NB4 (cell line): ENCODE data around the gene CHIA.

Experiments used
- DNase-seq: peaks from one replicate; pipeline ENCODE4 v3.0.0; 2010; ENCODE audit warnings: low read depth
- H3K4me3 ChIP-seq: one replicate; pipeline ENCODE4 v1.5.1; 2011; ENCODE audit warnings: mild to moderate bottlenecking, low read depth, low read length, moderate library complexity
- MYC ChIP-seq: IDR thresholded peaks from 2 replicates; pipeline ENCODE4 v1.6.1; 2011; ENCODE audit warnings: low read depth, low read length
- POLR2A ChIP-seq: IDR thresholded peaks from 2 replicates; pipeline ENCODE4 v1.6.1; 2011; ENCODE audit warnings: mild to moderate bottlenecking; ENCODE audit not compliant: insufficient read length; ENCODE audit errors: extremely low read depth
- TF ChIP-seq, protein P1 (sequence below): IDR thresholded peaks from one replicate; pipeline ENCODE4 v1.5.1; 2012; ENCODE audit warnings: low read depth, low read length
- TF ChIP-seq, protein P2 (sequence below): IDR thresholded peaks from 2 replicates; pipeline ENCODE4 v1.6.1; 2011; ENCODE audit warnings: low read depth, low read length

Gene CHIA

GRCh38 chr1:111286912-111287311 is 3.7 kb upstream of the CHIA start:
- no peak for DNase-seq
- no peak for TF ChIP-seq MYC
- TF ChIP-seq, protein P1, sequence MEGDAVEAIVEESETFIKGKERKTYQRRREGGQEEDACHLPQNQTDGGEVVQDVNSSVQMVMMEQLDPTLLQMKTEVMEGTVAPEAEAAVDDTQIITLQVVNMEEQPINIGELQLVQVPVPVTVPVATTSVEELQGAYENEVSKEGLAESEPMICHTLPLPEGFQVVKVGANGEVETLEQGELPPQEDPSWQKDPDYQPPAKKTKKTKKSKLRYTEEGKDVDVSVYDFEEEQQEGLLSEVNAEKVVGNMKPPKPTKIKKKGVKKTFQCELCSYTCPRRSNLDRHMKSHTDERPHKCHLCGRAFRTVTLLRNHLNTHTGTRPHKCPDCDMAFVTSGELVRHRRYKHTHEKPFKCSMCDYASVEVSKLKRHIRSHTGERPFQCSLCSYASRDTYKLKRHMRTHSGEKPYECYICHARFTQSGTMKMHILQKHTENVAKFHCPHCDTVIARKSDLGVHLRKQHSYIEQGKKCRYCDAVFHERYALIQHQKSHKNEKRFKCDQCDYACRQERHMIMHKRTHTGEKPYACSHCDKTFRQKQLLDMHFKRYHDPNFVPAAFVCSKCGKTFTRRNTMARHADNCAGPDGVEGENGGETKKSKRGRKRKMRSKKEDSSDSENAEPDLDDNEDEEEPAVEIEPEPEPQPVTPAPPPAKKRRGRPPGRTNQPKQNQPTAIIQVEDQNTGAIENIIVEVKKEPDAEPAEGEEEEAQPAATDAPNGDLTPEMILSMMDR: no peak
- no peak for TF ChIP-seq POLR2A
- TF ChIP-seq, protein P2, sequence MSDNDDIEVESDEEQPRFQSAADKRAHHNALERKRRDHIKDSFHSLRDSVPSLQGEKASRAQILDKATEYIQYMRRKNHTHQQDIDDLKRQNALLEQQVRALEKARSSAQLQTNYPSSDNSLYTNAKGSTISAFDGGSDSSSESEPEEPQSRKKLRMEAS: no peak
- H3K4me3 ChIP-seq: no peak overlapping the region

DNA sequence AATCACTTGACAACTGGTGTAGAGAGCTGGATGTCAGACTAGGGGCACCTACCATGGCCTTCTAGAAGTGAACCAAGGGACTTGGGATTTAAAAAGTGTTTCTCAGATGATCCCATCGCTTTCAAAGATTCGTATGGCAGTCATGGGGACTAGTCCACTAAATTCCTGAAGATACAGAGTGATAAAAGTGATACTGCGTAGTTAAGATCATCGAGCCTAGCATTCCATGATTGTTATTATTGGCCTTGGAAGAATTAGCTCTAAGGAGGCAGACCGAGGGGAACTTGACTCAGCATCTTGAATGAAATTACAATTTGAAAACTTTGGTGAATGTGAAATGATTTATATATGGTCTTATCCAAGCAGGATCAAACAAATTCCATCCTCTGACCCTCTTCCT is 1.3 kb upstream of the CHIA start:
- no peak for DNase-seq
- TF ChIP-seq MYC (no peak), POLR2A (no peak)
- TF ChIP-seq, protein P2: no peak
- TF ChIP-seq, protein P1: no peak
- no peak overlapping the region for H3K4me3 ChIP-seq

DNA sequence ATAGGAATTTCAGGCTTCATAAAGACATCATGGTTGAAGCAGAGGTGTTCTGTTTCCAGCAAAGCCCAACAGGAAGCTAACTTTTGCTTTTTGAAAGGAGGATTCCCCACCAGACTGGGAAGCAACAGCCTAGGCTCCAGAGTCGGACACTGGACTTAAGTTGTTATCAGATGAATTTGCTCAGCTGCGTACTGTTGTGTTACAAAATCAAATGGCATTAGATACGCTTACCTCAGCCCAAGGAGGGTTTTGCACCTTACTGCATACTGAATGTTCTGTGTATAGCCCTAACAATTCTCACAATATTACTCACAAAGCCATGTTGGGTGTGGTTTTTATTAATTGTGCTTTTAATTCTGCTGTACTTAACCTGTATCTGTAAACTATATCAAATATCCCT is 547 bp upstream of the CHIA start:
- no peak for DNase-seq
- no peak overlapping the region for H3K4me3 ChIP-seq
- TF ChIP-seq, protein P1: no peak
- TF ChIP-seq POLR2A (no peak), MYC (no peak)
- TF ChIP-seq, protein P2: no peak

- DNase-seq: no peak
- TF ChIP-seq MYC: no peak
- TF ChIP-seq, protein P2: no peak
- TF ChIP-seq POLR2A: no peak
- TF ChIP-seq, protein P1: no peak
- no peak overlapping the region for H3K4me3 ChIP-seq
Observed at GRCh38 chr1:111294390-111294789, 3.7 kb downstream of the CHIA start.

GRCh38 chr1:111302374-111302773 is 11.7 kb downstream of the CHIA start:
- no peak overlapping the region for H3K4me3 ChIP-seq
- no peak for TF ChIP-seq MYC
- no peak for TF ChIP-seq POLR2A
- TF ChIP-seq, protein P1: no peak
- TF ChIP-seq, protein P2: no peak
- DNase-seq: no peak

GRCh38 chr1:111309690-111310089 is 19.0 kb downstream of the CHIA start:
- TF ChIP-seq POLR2A (no peak), MYC (no peak)
- TF ChIP-seq, protein P2: no peak
- TF ChIP-seq, protein P1: no peak
- no peak for DNase-seq
- no peak overlapping the region for H3K4me3 ChIP-seq
